Measurements from ENCODE around the gene SH2D3C.

SH2D3C gene

GRCh38 chr9:127777368-127777980, 992 bp downstream of the SH2D3C start:
- in situ Hi-C loops (cut with HindIII; ENCODE audit: low pct_ligation_motif_present, low sequenced_read_pairs) = no loop called here
- Histone ChIP-seq H3K36me3 (replicated peaks) (no peaks in the 10 kb centered on the region), H3K27me3 (replicated peaks) (no peaks in the 10 kb centered on the region), H3K4me3 (ENCODE audit: low read depth, low read length) (no peak overlapping the region), H3K27ac (no peak overlapping the region)
- no peak for TF ChIP-seq CTCF (IDR thresholded peaks at IDR 0.05; ENCODE audit: low read depth, low read length, missing control alignments)
- DNase-seq = no peak

GRCh38 chr9:127776924-127777289, 1.6 kb downstream of the SH2D3C start:
- no peak overlapping the region for H3K4me3 ChIP-seq (ENCODE audit: low read depth, low read length)
- no peak for DNase-seq
- no peaks in the 10 kb centered on the region for H3K36me3 ChIP-seq (replicated peaks)
- no peak for TF ChIP-seq CTCF (IDR thresholded peaks at IDR 0.05; ENCODE audit: low read depth, low read length, missing control alignments)
- no peak overlapping the region for H3K27ac ChIP-seq
- in situ Hi-C loops (cut with HindIII; ENCODE audit: low pct_ligation_motif_present, low sequenced_read_pairs) = no loop called here
- no peaks in the 10 kb centered on the region for H3K27me3 ChIP-seq (replicated peaks)

- H3K27ac ChIP-seq = no peak overlapping the region
- no peak for TF ChIP-seq CTCF (IDR thresholded peaks at IDR 0.05; ENCODE audit: low read depth, low read length, missing control alignments)
Observed at GRCh38 chr9:127776195-127776923, 2.1 kb downstream of the SH2D3C start.

GRCh38 chr9:127773981-127774380, 4.5 kb downstream of the SH2D3C start:
- Histone ChIP-seq H3K4me3 (ENCODE audit: low read depth, low read length) (no peak overlapping the region), H3K27ac (no peak overlapping the region), H3K36me3 (replicated peaks) (no peaks in the 10 kb centered on the region), H3K27me3 (replicated peaks) (no peaks in the 10 kb centered on the region)
- no peak for TF ChIP-seq CTCF (IDR thresholded peaks at IDR 0.05; ENCODE audit: low read depth, low read length, missing control alignments)
- in situ Hi-C loops (cut with HindIII; ENCODE audit: low pct_ligation_motif_present, low sequenced_read_pairs) = loop anchor here (25.0 kb wide), 1 partner anchor 88 kb away; the partner anchor contains the start of gene ENG
- no peak for DNase-seq

More at GRCh38 chr9:127776195-127776923, 2.1 kb downstream of the SH2D3C start:
- H3K4me3 ChIP-seq (ENCODE audit: low read depth, low read length) = no peak overlapping the region
- in situ Hi-C loops (cut with HindIII; ENCODE audit: low pct_ligation_motif_present, low sequenced_read_pairs) = no loop called here
- no peaks in the 10 kb centered on the region for H3K36me3 ChIP-seq (replicated peaks)
- DNase-seq = no peak
- H3K27me3 ChIP-seq (replicated peaks) = no peaks in the 10 kb centered on the region

GRCh38 chr9:127773272-127773671, 5.2 kb downstream of the SH2D3C start:
- TF ChIP-seq CTCF (IDR thresholded peaks at IDR 0.05; ENCODE audit: low read depth, low read length, missing control alignments) = no peak
- DNase-seq = no peak
- no peak overlapping the region for H3K27ac ChIP-seq

More at GRCh38 chr9:127773272-127773671, 5.2 kb downstream of the SH2D3C start:
- Histone ChIP-seq H3K4me3 (ENCODE audit: low read depth, low read length) (no peak overlapping the region), H3K27me3 (replicated peaks) (no peaks in the 10 kb centered on the region), H3K36me3 (replicated peaks) (no peaks in the 10 kb centered on the region)
- in situ Hi-C loops (cut with HindIII; ENCODE audit: low pct_ligation_motif_present, low sequenced_read_pairs) = loop anchor here (25.0 kb wide), 1 partner anchor 89 kb away; the partner anchor contains the start of gene ENG

All from brain microvascular endothelial cell (primary cell).